Suprapubic skin (tissue), 4 donors: ENCODE data around the gene ETS1. TPM values are rescaled to one million over a fixed set of nuclear protein-coding genes. Genes with fewer than 3 reads are reported as not detected.

Experiments used
- DNase-seq, 2 donors: peaks; one replicate each; pipeline ENCODE4 v3.0.0-alpha.2; 2019; ENCODE audit warnings: low spot score in 2 of 2
- H3K27ac ChIP-seq: fragments of 200-600 bp; sonication (generic); one replicate; pipeline ENCODE4 v1.5.1; 2019
- H3K27me3 ChIP-seq: fragments of 200-600 bp; sonication (generic); one replicate; pipeline ENCODE4 v1.5.1; 2019
- H3K36me3 ChIP-seq: fragments of 200-600 bp; sonication (generic); one replicate; pipeline ENCODE4 v1.5.1; 2019
- H3K4me1 ChIP-seq: fragments of 200-600 bp; sonication (generic); one replicate; pipeline ENCODE4 v1.5.1; 2019
- H3K4me3 ChIP-seq: fragments of 200-600 bp; sonication (generic); one replicate; pipeline ENCODE4 v1.5.1; 2019; ENCODE audit warnings: mild to moderate bottlenecking
- H3K9me3 ChIP-seq: fragments of 200-600 bp; sonication (generic); one replicate; pipeline ENCODE4 v1.5.1; 2019
- CTCF ChIP-seq, 2 donors: fragments of 200-600 bp in 1 of 2; fragments of 450-650 bp in 1 of 2; sonication (generic) in 1 of 2; IDR thresholded peaks; one replicate each; pipeline ENCODE4 v1.5.1; 2016 to 2019; ENCODE audit warnings: antibody characterized with exemption in 2 of 2, mild to moderate bottlenecking in 1 of 2, moderate library complexity in 1 of 2
- EP300 ChIP-seq: sonication (generic); formaldehyde crosslinking; IDR thresholded peaks from one replicate; pipeline ENCODE4 v1.6.1; 2017; ENCODE audit warnings: antibody characterized with exemption
- POLR2A ChIP-seq, 2 donors: fragments of 450-650 bp; IDR thresholded peaks; one replicate each; pipeline ENCODE4 v1.6.1; 2017; ENCODE audit warnings: antibody characterized with exemption in 2 of 2, mild to moderate bottlenecking in 2 of 2, moderate library complexity in 2 of 2
- POLR2AphosphoS5 ChIP-seq, 3 donors: sonication (generic); formaldehyde crosslinking; IDR thresholded peaks; one replicate each; pipeline ENCODE4 v1.6.1; 2017; ENCODE audit warnings: antibody characterized with exemption in 3 of 3
- WGBS: methylation state at CpG from one replicate; pipeline ENCODE4 v1.1.5; 2018; 5-methylcytosine and 5-hydroxymethylcytosine counted together
- total RNA-seq, 4 donors: library from RNA; depleted of rRNA; stranded (reverse); fragments of >200 nt; gene quantifications; one replicate each; pipeline ENCODE4 v1.1.0, GENCODE V29; 2016

Gene ETS1
- total RNA-seq, 4 donors from 2014 or later: 21.7 to 42.6 (median 33.7) TPM

GRCh38 chr11:128501632-128502549 lies 85.5 kb downstream of the ETS1 start:
- H3K9me3 ChIP-seq: no peaks in the 10 kb centered on the region
- H3K27me3 ChIP-seq: no peaks in the 10 kb centered on the region
- DNase-seq: no peak
- no peaks in the 10 kb centered on the region for H3K36me3 ChIP-seq
- peaks cover 68% of the 10 kb centered on the region for H3K4me1 ChIP-seq
- H3K27ac ChIP-seq: peak overlapping the region; percentile 15
- no peak overlapping the region for H3K4me3 ChIP-seq
- no peak for TF ChIP-seq EP300
- TF ChIP-seq CTCF (IDR thresholded peaks at IDR 0.05): no peak
- no peak for TF ChIP-seq POLR2AphosphoS5 (IDR thresholded peaks at IDR 0.05)
- no peak for TF ChIP-seq POLR2A (IDR thresholded peaks at IDR 0.05)
- WGBS: 68% methylated on average over 5 of the region's 5 CpGs

- H3K27ac ChIP-seq: peak overlapping the region; percentile 3
- WGBS: 61% methylated on average over 4 of the region's 4 CpGs
- DNase-seq: no peak
- no peaks in the 10 kb centered on the region for H3K9me3 ChIP-seq
- H3K27me3 ChIP-seq: no peaks in the 10 kb centered on the region
- no peak for TF ChIP-seq POLR2A (IDR thresholded peaks at IDR 0.05)
- no peak for TF ChIP-seq POLR2AphosphoS5 (IDR thresholded peaks at IDR 0.05)
- TF ChIP-seq CTCF (IDR thresholded peaks at IDR 0.05): no peak
- TF ChIP-seq EP300: no peak
- H3K4me3 ChIP-seq: no peak overlapping the region
- H3K4me1 ChIP-seq: peaks cover 70% of the 10 kb centered on the region
- no peaks in the 10 kb centered on the region for H3K36me3 ChIP-seq
Measured at GRCh38 chr11:128501008-128501407, 86.3 kb downstream of the ETS1 start.

GRCh38 chr11:128500493-128500892 lies 86.9 kb downstream of the ETS1 start:
- Histone ChIP-seq H3K27me3 (no peaks in the 10 kb centered on the region), H3K9me3 (no peaks in the 10 kb centered on the region), H3K27ac (peak overlapping the region; percentile 21), H3K4me3 (no peak overlapping the region), H3K4me1 (peaks cover 70% of the 10 kb centered on the region), H3K36me3 (no peaks in the 10 kb centered on the region)
- no peak for TF ChIP-seq EP300
- TF ChIP-seq CTCF (IDR thresholded peaks at IDR 0.05): no peak
- no peak for TF ChIP-seq POLR2AphosphoS5 (IDR thresholded peaks at IDR 0.05)
- no peak for TF ChIP-seq POLR2A (IDR thresholded peaks at IDR 0.05)
- DNase-seq: no peak
- WGBS: 70% methylated on average over 5 of the region's 5 CpGs

GRCh38 chr11:128499613-128500253 lies 87.6 kb downstream of the ETS1 start:
- peaks cover 74% of the 10 kb centered on the region for H3K4me1 ChIP-seq

More at GRCh38 chr11:128499613-128500253, 87.6 kb downstream of the ETS1 start:
- no peaks in the 10 kb centered on the region for H3K27me3 ChIP-seq
- H3K27ac ChIP-seq: peak overlapping the region; percentile 21
- no peak for DNase-seq
- H3K36me3 ChIP-seq: no peaks in the 10 kb centered on the region
- TF ChIP-seq CTCF (IDR thresholded peaks at IDR 0.05): no peak
- TF ChIP-seq POLR2A (IDR thresholded peaks at IDR 0.05): no peak
- no peak for TF ChIP-seq EP300
- TF ChIP-seq POLR2AphosphoS5 (IDR thresholded peaks at IDR 0.05): no peak
- no peaks in the 10 kb centered on the region for H3K9me3 ChIP-seq
- no peak overlapping the region for H3K4me3 ChIP-seq
- WGBS: 64% methylated on average over 13 of the region's 13 CpGs
